HG03354 (cell line): ENCODE measurements around the gene PRKAB2.
"Not testable (repeated sequence)": the region's sequence is repeated elsewhere in the genome, so short reads cannot be mapped to it uniquely, and the experiment has no call there.

ENCODE experiments used
- ATAC-seq: cut with Tn5 transposase; IDR thresholded peaks from one replicate; pipeline ENCODE4 v1.9.1; 2021; ENCODE audit warnings: mild to moderate bottlenecking; ENCODE audit not compliant: unreplicated experiment, poor library complexity, severe bottlenecking

PRKAB2 gene

DNA sequence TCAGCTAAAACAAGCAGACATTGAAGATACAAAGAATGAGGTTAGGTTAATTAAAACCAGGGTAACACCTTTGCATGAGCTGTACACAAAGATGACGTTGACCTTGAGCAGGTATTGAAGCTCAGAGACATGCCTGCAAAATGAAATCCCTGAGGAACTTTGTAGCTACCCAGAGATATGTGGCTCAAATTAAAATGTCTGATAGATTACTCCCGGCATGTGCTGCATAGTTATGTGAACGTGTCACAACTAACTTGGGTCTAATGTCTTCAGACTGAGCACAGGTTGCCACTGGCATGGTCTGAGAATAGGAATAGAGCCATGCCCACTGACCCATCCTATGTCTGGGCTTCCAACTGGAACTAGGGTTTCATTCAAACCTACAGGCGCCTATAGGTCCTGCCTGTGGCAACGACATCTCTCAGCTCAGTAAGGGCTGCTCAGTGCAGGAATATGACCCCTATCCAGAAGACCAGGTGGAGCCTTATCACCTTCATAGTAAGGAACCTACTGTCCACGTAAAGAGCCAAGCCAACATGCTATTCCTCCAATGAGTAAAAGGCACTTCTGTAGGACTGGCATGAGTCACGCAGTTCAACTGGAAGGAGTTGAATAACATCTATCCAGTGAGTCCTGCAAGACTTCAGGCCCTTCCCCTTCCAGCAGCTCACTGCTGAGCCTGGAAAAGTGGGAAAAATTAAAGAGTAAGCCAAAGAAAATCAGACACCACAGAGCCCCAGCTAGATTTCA is 60.7 kb downstream of the PRKAB2 start:
- no peak for ATAC-seq

DNA sequence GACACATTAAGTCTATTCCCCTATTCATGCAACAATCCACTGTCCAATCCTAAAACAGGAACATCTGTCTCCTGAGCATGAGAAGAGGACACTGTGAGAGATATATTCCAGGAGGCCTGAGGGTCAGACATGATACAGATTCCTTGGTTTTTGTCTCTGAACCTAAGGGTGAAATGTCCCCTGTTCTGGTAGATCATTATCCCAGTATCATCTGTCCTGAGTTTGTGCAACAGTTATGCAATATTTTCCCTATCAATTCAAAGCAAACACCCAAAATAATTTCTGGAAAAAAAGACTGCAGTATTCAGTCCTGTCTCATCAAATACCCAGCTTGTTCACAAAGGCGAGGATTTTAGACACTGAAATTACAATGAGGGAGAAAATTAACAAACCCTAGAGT is 61.4 kb downstream of the PRKAB2 start:
- ATAC-seq = no peak

GRCh38 chr1:147110434-147110833 is 61.8 kb downstream of the PRKAB2 start:
- ATAC-seq = no peak

GRCh38 chr1:147109762-147110161 is 62.5 kb downstream of the PRKAB2 start:
- no peak for ATAC-seq

DNA sequence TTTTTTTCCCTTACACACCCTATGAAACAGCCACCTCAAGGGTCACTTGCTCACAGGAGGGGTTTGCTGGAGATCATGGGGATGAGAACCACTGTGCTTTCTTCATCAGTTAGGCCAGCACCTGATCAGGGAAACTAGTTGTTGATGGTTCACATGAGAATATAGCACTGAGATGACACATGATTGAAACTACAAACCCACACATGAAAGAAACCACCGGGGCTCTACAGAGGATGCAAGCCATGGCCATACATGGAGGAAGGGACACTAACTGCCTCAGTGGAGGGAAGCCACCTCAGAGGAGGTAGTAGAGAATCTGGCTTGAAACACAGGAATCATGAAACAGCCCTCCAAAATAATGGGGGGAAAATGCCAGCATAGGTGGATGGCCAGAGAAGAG is 63.2 kb downstream of the PRKAB2 start:
- ATAC-seq = no peak

DNA sequence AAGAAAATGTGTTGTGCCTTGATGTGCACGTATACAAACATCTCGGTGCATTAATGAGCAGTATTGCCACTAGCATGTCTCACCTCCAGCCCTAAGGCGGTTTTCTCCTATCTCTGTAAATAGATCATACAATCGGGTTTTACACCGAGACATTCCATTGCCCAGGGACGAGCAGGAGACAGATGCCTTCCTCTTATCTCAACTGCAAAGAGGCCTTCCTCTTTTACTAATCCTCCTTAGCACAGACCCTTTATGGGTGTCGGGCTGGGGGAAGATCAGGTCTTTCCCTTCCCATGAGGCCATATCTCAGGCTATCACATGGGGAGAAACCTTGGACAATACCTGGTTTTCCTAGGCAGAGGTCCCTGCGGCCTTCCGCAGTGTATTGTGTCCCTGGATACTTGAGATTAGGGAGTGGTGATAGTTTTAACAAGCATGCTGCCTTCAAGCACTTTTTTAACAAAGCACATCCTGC is 65.8 kb downstream of the PRKAB2 start:
- not testable (repeated sequence) for ATAC-seq

DNA sequence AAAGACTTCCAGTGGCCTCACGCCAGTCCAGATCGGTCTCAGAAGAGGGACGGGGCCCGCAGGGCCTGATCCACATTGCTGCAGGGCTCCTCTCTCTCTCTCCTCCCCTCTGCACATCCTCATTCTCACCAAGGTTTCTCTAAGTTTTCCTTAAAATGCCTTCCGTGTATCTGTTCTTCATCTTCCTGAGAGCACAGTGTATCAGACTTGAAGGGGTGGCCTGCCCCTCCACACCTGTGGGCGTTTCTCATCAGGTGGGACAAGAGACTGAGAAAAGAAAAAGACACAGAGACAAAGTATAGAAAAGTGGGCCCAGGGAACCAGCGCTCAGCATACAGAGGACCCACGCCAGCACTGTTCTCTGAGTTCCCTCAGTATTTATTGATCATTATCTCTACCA is 66.4 kb downstream of the PRKAB2 start:
- ATAC-seq = no peak
